Measurements from ENCODE around the gene KANTR. TPM values are rescaled to one million over a fixed set of nuclear protein-coding genes. Genes with fewer than 3 reads are reported as not detected.

KANTR gene
- total RNA-seq, 1 experiment from 2014 or later = 7.5 TPM

DNA sequence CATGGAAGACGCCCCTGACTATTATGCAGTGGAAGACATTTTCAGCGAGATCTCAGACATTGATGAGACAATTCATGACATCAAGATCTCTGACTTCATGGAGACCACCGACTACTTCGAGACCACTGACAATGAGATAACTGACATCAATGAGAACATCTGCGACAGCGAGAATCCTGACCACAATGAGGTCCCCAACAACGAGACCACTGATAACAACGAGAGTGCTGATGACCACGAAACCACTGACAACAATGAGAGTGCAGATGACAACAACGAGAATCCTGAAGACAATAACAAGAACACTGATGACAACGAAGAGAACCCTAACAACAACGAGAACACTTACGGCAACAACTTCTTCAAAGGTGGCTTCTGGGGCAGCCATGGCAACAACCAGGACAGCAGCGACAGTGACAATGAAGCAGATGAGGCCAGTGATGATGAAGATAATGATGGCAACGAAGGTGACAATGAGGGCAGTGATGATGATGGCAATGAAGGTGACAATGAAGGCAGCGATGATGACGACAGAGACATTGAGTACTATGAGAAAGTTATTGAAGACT is 8.2 kb upstream of the KANTR start:
- TF ChIP-seq CEBPB (IDR thresholded peaks at IDR 0.05; ENCODE audit: low read depth) (no peak), ATF3 (IDR thresholded peaks at IDR 0.05) (no peak), TCF7L2 (IDR thresholded peaks at IDR 0.05; ENCODE audit: borderline replicate concordance, extremely low read depth, insufficient read depth, insufficient read length) (no peak), EZH2phosphoT487 (IDR thresholded peaks at IDR 0.05; ENCODE audit: borderline replicate concordance) (no peak), ZFX (IDR thresholded peaks at IDR 0.05) (no peak), MAX (IDR thresholded peaks at IDR 0.05) (no peak), SIN3A (IDR thresholded peaks at IDR 0.05; ENCODE audit: low read depth) (no peak), JUND (IDR thresholded peaks at IDR 0.05) (no peak), POLR2A (IDR thresholded peaks at IDR 0.05; ENCODE audit: borderline replicate concordance, extremely low read depth, insufficient read depth, insufficient read length) (no peak), SRF (IDR thresholded peaks at IDR 0.05; ENCODE audit: low read depth) (no peak), SP1 (IDR thresholded peaks at IDR 0.05; ENCODE audit: low read depth) (no peak), EGR1 (IDR thresholded peaks at IDR 0.05; ENCODE audit: low read depth) (no peak), YY1 (IDR thresholded peaks at IDR 0.05; ENCODE audit: extremely low read depth, insufficient replicate concordance, low read depth, low read length) (no peak), RAD21 (IDR thresholded peaks at IDR 0.05; ENCODE audit: low read depth) (no peak), FOSL1 (IDR thresholded peaks at IDR 0.05; ENCODE audit: low read depth) (no peak), ZNF274 (IDR thresholded peaks at IDR 0.05; ENCODE audit: low read depth, low read length) (no peak), CBX3 (IDR thresholded peaks at IDR 0.05; ENCODE audit: low read depth) (no peak), EZH2 (IDR thresholded peaks at IDR 0.05) (no peak)
- TF ChIP-seq, protein P1, sequence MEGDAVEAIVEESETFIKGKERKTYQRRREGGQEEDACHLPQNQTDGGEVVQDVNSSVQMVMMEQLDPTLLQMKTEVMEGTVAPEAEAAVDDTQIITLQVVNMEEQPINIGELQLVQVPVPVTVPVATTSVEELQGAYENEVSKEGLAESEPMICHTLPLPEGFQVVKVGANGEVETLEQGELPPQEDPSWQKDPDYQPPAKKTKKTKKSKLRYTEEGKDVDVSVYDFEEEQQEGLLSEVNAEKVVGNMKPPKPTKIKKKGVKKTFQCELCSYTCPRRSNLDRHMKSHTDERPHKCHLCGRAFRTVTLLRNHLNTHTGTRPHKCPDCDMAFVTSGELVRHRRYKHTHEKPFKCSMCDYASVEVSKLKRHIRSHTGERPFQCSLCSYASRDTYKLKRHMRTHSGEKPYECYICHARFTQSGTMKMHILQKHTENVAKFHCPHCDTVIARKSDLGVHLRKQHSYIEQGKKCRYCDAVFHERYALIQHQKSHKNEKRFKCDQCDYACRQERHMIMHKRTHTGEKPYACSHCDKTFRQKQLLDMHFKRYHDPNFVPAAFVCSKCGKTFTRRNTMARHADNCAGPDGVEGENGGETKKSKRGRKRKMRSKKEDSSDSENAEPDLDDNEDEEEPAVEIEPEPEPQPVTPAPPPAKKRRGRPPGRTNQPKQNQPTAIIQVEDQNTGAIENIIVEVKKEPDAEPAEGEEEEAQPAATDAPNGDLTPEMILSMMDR (IDR thresholded peaks at IDR 0.05 in 2 of 3, conservative IDR thresholded peaks at IDR 0.05 in 1 of 3; ENCODE audit: borderline replicate concordance in 1 of 3, insufficient read depth in 1 of 3, low read depth in 2 of 3, low read length in 2 of 3) = no peak
- no TSS peak for BruUV-seq (replicated peaks)
- POLR2A ChIA-PET = no interaction called here

More for the DNA sequence above, 8.2 kb upstream of the KANTR start:
- RAD21 ChIA-PET (ENCODE audit: low non-redundant PET in 1 of 2, low total read pairs in 2 of 2, uncharacterized antibody in 2 of 2, unreplicated experiment in 2 of 2) = no interaction called here
- Histone ChIP-seq H3K9me3 (ENCODE audit: control insufficient read depth in 1 of 2, insufficient read depth in 1 of 2, low read depth in 1 of 2, low read length in 2 of 2) (no peaks in the 10 kb centered on the region), H3K79me2 (ENCODE audit: insufficient read depth, low read length) (peaks cover 8% of the 10 kb centered on the region; the same call in 1 of the 2 replicates), H3K27ac (ENCODE audit: low read depth, low read length) (no peak overlapping the region), H3K36me3 (ENCODE audit: control insufficient read depth in 1 of 2, insufficient read depth in 2 of 2, low read length in 2 of 2) (peaks cover 0 to 10% of the 10 kb centered on the region in 2 experiments; a peak in 1 of 4 replicates), H3K9me2 (ENCODE audit: insufficient read depth) (no peaks in the 10 kb centered on the region), H3K4me3 (replicated peaks in 1 of 2; ENCODE audit: low read depth in 1 of 2, low read length in 2 of 2) (no peak overlapping the region), H3K4me2 (ENCODE audit: low read length) (no peak overlapping the region), H3K4me1 (ENCODE audit: control insufficient read depth in 1 of 2, insufficient read depth in 2 of 2, low read length in 2 of 2) (peaks cover 0 to 7% of the 10 kb centered on the region in 2 experiments; a peak in 1 of 4 replicates), H3K9ac (ENCODE audit: low read length) (no peak overlapping the region), H2AFZ (ENCODE audit: low read depth, low read length, poor library complexity, severe bottlenecking) (no peak overlapping the region), H3K27me3 (ENCODE audit: insufficient read depth, low read length) (no peaks in the 10 kb centered on the region), H4K20me1 (ENCODE audit: insufficient read depth) (no peaks in the 10 kb centered on the region)
- CTCF ChIA-PET = no interaction called here
- ATAC-seq = no peak
- intact Hi-C loops (cut with micrococcal nuclease) = no loop called here
- no peak for DNase-seq (ENCODE audit: low read depth, low spot score)
